HG03558 (cell line): ENCODE results near the gene MYH9.
"Not testable (repeated sequence)": the region's sequence is repeated elsewhere in the genome, so short reads cannot be mapped to it uniquely, and the experiment has no call there.

Experiments used
- ATAC-seq: cut with Tn5 transposase; IDR thresholded peaks from one replicate; pipeline ENCODE4 v1.9.1; 2021; ENCODE audit warnings: moderate number of reproducible peaks; ENCODE audit not compliant: unreplicated experiment; ENCODE audit errors: extremely low read depth

MYH9 gene

DNA sequence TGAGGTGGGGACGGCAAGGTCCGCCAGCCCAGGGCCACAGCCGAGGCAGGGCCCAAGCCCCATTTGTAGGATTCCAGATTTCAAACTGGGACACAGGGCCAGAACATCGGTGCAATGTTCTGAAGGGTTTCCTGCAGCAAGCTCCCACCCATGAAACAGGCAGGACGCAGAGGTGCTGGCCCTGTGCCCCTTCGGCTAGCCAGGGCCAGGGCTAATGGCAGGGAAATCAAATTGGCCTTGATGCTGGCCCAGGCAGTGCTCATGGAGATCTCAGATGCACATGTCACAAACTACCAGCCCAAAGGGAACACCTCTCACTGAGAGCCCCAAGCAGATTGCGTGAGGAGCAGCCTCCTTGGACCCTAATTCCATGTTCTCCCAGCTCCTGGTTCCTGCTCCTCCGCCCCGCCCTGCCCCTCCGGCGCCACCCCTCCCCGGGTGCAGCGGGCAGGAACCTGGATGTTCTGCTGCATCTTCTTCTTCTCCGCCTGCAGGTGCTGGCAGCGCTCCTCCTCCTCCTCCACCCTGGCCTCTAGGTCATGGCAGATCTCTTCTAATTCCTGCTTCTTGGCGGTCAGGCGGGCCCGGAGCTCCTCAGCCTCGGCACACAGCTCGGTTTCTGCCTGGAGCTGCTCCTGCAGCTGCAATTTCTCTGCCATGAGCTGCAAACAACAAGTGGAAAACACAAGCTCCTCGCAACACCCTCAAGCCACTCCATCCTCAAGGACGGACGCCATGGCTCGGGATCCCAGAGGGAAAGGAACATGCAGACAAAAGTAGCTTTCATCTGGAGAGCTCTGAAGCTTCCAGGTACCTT, 87.2 kb downstream of the MYH9 start:
- ATAC-seq = no peak

DNA sequence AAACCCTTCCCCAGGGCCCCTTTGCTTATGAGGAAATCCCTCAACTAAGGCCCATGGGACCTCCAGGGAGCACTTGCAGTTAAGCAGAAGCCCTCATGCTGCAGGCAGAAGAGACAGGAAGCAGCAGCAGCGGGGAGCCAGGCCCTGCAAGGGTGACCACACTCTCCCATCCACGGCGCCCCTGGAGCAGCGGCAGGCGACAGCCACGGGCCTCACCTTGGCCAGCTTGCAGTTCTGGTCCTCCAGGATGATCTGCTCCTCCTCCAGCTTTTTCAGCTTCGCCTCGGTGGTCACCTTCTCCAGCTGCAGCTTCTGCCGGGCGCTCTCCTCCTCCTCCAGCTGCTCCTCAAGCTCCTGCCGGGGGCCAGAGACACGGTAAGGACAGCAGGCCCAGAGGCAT, 87.9 kb downstream of the MYH9 start:
- no peak for ATAC-seq

DNA sequence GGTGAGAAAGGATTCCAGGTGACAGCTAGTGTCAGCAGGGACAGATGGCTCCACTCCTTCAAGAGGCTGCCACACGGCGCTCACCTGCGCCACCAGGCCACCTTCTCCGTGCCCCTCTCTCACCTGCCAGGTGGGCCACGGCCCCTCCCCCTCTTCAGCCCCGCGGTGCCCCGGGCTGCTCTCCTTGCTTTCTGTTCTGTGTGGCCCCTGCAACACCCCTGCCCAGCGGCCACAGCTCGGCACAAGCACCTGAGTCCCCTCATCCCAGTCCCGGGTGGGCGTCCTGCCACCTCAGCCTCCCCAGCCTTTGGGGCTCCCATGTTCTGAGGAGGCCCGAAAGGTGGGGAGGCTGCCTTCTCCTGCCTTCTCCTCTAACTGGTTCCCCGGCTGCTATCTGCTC, 88.5 kb downstream of the MYH9 start:
- ATAC-seq = no peak

DNA sequence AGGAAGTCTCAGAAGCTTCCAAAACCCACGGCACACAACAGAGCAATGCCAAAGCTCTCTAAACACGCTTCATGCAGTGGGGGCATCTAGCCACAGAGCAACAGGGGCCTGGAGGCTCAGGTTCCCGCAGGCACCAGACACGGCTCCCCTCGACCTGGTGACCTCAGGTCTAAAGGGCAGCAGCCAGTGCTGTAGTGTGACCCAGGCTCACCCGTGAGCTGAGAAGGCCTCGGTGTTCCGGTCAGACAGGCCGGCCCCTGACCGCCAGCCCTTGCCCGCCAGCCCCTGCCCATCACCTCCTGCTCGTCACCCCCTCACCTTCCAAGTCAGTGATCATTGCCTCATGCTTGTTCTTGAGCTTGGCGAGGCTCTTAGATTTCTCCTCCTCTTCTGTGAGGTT, 89.2 kb downstream of the MYH9 start:
- no peak for ATAC-seq

- ATAC-seq = no peak
Observed at GRCh38 chr22:36298118-36298517, 89.6 kb downstream of the MYH9 start.

- ATAC-seq = no peak
Observed at GRCh38 chr22:36297568-36297967, 90.2 kb downstream of the MYH9 start.

DNA sequence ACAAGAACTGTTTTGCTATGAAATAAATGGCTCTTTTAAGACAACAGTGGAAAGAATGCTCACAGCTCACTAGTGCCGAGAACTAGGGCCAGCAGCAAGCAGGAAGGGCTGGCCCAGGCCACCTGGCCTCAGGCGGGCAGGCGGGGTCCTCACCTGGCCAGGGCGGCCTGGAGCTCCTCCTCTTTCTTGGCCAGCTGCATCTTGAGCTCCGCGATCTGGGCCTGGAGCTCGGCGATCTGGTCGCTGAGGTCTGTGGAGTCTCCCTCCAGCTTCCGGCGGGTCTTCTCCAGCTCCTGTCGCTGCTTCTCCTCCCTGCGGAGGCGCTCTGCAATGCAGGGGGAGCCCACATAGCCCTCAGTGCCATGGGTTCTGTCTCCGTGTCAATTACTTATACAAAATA, 91.1 kb downstream of the MYH9 start:
- ATAC-seq = no peak

DNA sequence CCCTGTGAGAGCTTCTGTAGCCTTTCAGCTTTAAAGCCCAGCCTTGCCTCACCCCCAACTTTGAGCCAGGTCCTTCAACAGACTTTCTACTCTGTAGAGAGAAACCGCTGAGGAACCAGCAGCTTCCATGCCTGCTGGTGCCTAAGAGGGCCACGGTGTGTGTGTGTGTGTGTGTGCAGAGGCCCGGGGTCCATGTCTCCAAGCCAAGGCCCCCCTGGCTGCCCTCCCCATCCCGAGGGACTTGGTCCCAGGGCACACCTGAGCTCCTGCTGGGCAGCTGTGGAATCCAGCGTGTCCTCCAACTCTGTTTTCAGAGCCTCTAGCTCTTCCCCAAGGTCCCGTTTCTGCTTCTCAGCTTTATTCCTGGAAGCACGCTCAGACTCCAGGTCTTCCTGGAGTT, 92.5 kb downstream of the MYH9 start:
- ATAC-seq = no peak

GRCh38 chr22:36294801-36295200, 93.0 kb downstream of the MYH9 start:
- no peak for ATAC-seq

GRCh38 chr22:36294293-36294620, 93.5 kb downstream of the MYH9 start:
- no peak for ATAC-seq

DNA sequence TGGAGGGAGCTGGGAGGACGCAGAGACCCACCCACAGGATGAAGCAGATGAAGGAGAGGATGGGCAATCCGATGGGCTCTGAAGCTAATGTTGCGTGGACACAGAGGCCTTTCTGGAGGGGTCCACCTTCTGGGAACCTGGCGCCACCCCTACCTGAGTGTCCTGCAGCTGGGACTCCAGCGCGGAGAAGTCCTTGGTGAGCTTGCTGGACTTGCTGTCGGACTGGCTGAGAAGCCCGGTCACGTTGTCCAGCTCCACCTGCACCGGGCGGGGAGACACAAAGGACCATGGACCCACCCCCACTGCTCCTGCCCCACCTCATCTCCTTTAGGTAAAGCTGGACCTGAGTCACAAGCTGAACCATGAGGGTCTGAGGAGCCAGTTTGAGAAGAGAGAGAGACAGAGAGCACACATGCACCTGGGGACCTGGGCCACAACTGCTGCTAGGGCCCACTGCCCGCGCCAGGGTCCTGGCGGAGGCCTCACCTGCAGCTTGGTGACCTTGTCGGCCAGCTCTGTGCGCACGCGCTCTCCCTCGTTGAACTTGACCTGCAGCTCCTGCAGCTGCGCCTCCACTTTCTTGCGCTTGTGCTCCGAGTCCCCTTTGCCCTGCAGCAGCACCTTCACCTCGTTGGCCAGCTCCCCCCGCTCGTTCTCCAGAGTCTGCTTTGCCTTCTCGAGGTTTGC, 94.0 kb downstream of the MYH9 start:
- no peak for ATAC-seq

- ATAC-seq = no peak
Observed at GRCh38 chr22:36292823-36293530, 94.8 kb downstream of the MYH9 start.

- ATAC-seq = no peak
Observed at GRCh38 chr22:36291831-36292740, 95.7 kb downstream of the MYH9 start.

GRCh38 chr22:36290391-36291075, 97.2 kb downstream of the MYH9 start:
- not testable (repeated sequence) for ATAC-seq

DNA sequence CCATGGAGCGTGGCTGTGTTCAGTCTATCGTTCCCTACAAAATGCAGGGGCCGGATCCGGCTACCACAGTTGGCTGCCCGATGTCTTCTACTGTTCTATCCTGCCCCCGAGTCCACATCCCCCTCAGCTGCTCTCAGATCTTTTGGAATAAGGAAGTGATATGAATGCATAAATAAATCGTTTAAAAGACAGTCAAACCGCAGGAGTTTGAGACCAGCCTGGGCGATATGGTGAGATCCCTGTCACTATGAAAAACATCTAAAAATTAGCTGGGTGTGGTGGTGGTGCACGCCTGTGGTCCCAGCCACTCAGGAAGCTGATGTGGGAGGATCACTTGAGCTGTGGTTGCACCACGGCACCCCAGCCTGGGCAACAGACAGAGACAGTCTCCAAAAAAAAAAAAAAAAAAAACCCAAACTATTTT, 97.8 kb downstream of the MYH9 start:
- not testable (repeated sequence) for ATAC-seq

GRCh38 chr22:36289406-36289870, 98.3 kb downstream of the MYH9 start:
- ATAC-seq = no peak

GRCh38 chr22:36288571-36289405, 99.0 kb downstream of the MYH9 start:
- no peak for ATAC-seq

- ATAC-seq = no peak
Observed at GRCh38 chr22:36287881-36288515, 99.8 kb downstream of the MYH9 start.
